ENCODE results near the gene JAKMIP3. TPM values are rescaled to one million over a fixed set of nuclear protein-coding genes. Genes with fewer than 3 reads are reported as not detected.

JAKMIP3 gene
- polyA plus RNA-seq, 4 donors: 0.09 to 0.37 (median 0.24) TPM

DNA sequence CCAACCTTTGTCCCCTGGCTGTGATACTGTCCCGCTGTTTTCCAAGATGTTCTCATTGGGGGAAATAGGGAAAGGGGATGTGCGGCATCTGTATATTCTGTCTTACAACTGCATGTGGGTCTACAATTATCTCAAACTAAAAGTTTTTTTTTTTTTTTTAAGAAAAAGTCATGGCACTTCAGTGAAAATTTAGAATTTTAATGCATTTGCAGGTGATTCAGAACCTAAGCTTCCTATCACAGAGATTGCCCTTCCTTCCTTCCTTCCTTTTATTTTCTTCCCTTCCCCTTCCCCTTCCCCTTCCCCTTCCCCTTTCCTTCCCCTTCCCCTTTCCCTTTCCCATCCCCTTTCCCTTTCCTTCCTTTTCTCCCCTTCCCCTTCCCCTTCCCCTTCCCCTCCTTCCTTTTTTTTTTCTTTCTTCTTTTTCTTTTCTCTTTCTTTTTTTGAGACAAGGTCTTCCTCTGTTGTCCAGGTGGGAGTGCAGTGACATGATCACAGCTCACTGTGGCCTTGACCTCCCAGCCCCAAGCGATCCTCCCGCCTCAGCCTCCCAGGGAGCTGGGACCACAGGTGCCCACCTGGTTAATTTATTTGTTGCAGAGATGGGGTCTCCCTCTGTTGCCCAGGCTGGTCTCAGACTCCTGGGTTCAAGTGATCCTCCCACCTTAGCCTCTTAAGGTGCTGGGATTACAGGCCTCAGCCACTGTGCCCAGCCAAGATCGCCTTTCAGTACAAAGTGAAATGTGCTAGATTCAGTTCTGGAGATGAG, 32.0 kb downstream of the JAKMIP3 start:
- no peak for DNase-seq (ENCODE audit: low read depth in 4 of 4, low spot score in 3 of 4)

DNA sequence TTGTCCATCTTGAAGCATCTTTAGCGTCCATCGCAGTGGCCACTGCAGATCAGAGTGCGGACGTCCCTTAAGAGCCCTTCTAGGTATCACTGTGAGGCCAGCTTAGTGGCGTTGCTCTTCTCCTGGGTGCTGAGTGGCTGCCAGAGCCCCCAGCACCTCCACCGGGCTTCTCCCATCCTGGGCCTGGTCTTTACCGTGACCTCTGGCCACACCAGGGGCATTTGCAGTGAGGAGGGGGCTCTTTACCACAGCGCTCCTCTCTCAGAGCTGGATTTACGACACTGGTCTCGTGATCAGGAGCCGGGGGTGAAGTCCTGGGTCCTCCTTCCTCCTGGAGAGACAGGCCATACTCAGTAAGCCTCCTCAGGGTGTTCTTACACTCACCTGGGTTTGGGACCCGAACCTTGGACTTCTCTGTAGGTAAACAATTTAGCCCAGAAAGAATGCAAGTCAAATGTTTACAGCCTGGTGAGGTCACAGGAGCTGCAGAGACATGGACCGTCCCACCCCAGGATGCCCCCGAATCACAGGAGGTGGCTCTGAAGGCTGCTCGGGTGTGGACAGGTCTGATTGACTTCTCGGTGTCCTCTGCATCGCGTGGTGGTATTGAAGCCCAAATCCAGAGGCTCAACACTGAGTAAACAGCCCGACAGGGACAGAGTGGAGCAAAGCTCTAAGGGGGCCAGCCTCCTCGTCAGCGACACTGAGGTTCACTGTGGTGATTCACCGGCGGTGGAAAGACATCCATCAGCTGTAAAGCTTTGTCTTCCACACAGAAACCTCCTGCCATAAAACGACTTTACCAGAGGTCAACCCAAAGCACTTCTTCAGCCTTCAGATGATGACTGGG, 33.0 kb downstream of the JAKMIP3 start:
- DNase-seq (ENCODE audit: low read depth in 4 of 4, low spot score in 3 of 4): no peak

DNA sequence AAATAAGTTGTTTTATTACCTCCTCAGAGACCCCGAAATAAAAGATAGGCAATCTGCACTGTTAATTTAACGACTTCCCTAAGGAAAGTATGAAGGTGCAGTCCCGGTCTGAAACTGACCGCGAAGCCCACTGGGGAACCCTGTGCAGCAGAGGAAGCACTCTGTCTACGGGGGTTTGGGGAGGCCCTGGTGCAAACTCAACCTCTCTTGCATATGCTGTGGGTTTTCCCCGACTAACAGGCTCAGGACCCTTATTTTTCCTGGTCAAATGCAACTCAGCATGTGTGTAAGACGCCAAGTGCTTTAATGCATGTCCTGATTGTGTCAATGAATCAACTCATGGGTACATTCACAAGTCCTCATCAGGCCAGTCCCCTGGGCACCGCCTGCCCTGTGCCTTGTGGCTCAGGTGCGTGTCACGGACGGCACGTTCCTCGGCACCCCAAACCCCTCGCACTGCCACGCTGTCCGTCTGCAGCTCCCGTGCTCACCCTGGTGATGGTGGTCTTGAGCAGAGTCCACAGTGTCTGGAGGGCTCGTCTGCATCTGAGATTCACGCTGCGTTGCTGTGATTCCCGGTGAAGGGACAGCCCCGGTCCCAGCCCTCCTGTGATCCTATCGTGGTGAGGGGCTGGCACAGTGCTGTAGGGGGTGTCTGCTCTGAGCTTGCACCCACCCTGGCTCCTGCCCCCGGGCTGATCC, 33.8 kb downstream of the JAKMIP3 start:
- DNase-seq (ENCODE audit: low read depth in 4 of 4, low spot score in 3 of 4): no peak

DNA sequence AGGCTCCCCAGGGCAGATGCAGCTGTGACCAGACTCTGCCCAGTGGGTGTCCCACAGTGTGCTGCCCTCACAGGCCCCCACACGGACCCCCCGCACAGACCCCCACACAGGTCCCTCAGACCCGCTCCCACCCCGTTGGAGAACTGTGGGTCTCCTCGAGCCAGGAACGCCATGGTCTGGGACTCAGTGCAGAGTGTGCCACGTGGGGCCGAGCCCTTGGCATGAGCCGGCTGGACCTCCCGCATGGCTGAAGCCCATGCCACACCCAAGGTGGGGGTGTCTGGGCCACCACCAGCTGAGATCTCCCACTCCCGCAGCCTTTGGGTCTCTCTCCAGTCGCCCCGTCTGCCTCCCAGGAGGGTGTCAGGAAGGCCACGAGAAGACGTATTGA, 34.3 kb downstream of the JAKMIP3 start:
- no peak for DNase-seq (ENCODE audit: low read depth in 4 of 4, low spot score in 3 of 4)

DNA sequence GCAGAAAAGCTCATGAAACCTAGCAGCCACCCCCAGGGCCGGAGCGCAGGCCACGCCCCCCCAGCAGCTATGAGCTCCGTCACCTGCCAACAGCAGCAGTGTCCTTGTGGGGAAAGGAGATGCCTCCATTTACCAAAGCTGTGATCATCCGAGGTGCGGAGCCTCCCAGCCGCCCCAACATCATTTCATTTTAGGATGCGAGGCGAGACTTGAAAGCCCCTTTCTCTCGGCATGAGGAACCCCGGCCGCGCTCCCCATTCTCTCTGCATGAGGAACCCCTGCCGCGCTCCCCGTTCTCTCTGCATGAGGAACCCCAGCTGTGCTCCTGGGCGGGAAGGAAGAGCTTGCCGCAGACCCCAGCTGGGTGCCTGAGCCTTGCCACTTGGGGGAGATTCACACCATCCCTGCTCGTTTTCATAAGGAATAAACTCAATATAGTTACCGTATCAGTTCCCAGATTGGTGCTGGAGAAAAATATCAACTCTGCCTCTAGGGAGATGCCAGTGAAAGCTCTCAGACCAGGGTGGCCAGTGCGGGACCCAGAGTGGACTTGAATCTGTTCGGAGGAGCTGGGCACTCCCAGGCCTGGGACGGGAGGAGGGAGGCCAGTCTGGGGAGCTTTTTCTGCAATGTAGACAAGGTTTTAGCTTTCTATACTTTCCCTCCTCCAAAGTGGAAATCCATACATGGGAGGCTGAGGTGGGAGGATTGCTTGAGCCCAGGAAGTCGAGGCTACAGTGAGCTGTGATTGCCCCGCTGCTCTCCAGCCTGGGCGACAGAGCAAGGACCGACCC, 35.0 kb downstream of the JAKMIP3 start:
- DNase-seq (ENCODE audit: low read depth in 4 of 4, low spot score in 3 of 4): no peak

DNA sequence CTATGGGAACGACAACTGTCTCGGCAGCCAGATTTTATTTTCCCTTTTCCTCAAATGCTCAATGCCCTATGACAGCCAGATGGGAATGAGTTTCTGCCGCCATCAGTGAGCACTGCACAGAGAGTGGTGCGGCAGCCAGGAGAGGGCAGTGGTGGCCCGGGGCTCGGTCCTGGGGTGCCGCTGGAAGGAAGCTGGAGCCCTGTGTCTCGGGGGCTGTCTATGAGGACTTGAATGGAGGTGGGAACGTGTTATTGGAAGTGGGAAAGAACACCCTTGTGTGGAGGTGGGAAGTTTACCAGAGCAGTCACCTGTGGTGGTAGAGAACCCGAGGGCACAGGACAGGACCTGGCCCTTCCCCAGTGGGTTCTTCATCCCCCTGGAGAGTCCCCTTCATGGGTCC, 35.8 kb downstream of the JAKMIP3 start:
- DNase-seq (ENCODE audit: low read depth in 4 of 4, low spot score in 3 of 4): no peak

DNA sequence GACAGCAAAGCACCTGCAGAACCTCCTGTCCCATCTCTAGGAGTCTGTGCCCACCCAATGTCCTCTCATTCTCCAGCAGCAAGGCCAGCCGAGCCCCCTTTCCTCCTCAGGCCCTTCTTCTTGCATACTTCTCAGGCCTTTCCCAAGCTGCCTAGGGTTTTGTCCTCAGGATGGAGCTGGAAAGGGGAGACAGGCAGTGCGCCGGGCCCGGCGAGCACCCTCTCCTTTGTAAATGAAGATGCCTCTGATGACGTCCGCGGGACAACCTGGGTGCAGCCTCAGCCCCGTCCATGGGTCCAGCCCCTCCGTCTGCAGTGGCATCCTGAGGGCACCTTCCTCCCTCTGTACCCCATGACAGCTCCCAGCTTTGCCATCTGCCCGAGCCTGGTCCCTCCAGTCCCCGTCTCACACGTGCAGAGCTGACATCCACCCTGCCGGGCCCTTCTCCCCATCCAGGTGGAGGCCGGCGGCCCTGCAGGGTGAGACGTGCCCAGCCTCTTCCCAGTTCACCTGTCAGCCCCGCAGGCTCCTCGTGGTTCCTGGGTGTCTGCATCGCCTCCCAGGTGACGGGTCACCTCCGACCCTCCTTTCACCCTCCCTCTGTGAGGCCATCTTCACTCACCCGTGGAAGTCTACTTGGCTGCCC, 36.4 kb downstream of the JAKMIP3 start:
- no peak for DNase-seq (ENCODE audit: low read depth in 4 of 4, low spot score in 3 of 4)

DNA sequence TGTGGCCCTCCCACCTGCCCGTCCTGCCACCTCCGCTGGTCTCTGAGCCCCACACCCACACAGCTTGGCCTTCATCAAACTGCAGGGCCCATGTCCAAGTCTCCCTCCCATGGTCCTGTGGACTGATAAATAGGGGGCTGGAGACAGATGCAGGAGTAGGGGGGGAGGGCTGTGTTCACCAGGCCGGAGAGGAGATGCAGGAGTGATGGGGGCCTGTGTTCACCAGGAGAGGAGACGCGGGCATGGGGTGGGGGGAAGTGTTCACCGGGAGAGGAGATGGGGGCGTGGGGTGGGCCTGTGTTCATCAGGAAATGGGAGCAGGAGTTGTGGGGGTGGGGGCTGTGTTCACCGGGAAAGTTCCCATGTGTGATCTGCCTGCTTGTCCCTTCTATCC, 37.0 kb downstream of the JAKMIP3 start:
- DNase-seq (ENCODE audit: low read depth in 4 of 4, low spot score in 3 of 4): no peak

DNA sequence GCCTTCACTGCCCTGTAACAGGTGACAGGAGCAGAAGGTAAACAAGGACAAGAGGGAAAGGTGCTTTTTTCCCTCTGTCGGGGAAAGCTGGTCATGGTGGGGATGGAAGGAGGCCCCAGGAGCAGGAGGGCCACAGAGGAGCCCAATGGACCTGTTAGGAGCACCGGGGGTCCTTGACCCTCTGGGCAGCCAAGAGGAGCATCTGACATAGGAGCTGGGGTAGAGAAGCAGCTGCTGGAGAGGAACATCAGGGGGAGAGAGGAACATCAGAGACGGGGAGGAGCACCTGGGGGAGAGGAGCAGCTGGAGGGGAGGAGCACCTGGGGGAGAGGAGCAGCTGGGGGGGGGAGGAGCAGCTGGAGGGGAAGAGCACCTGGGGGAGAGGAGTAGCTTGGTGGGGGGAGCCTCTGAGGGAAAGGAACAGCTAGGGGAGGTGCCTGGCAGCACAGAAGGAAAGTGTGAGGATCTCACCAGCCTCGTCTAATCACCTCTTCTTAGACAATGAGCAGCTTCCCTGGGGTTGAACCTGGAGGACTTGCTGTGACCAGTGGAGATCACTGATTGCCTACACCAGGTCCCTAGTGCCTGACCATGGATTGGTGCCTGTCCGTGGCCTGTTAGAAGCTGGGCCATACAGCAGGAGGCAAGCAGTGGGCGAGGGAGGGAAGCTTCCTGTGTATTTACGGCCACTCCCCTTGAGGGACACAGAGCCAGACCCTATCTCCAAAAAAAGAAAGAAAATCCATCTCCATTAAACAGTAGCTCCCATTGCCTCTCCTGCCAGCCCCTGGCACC, 37.6 kb downstream of the JAKMIP3 start:
- no peak for DNase-seq (ENCODE audit: low read depth in 4 of 4, low spot score in 3 of 4)

DNA sequence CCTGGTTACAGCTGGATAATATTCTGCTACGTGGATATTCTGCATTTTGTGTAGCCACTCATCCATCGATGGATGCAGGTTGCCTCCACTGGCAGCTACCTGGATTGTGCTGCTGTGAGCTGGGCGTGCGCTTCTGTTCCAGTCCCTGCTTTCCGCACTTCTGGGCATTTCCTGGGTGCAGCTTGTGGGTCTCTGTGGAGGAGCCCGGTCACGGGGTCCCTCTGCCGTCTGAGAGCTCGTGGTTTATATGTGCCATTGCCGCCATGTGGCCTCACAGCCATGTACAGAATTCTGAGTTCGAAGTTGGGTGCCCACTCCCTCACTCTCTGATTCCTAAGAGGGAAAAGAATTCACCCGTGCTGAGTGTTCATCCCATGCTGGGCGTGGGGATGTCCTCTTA, 38.3 kb downstream of the JAKMIP3 start:
- no peak for DNase-seq (ENCODE audit: low read depth in 4 of 4, low spot score in 3 of 4)

DNA sequence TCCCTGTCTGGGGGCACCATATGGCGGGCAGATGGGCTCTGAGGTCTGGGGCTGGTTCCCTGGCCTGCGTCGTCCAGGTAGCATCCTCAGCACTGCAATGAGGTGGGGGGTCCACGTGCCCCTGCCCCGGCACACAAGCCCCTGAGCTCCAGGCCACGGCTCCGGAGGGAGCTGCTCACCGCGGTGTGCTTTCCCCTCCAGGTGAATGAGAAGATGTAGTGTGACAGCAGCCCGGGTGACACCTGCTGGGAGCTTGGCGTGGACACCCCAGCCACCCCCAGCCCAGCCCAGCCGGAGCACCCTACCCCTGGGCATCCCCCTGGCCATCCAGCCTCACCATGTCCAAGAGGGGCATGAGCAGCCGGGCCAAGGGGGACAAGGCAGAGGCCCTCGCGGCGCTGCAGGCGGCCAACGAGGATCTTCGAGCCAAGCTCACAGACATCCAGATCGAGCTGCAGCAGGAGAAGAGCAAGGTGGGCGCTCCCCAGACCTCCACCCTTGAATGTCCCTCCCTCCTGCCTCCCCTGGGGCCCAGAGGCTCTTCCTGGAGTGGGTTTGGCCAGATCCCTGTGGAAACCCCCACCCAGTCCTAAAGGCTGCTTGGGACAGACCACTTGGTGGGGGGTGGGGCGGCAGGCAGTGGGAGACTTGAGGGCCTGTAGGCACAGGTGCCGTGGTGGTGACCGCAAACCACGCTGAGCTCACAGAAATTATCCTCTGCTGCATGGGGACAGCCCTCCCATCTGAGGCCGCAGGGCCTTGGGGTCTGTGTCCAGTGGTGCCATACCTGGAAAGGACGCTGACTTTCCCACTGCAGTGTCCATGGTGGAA, 38.9 kb downstream of the JAKMIP3 start:
- no peak for DNase-seq (ENCODE audit: low read depth in 4 of 4, low spot score in 3 of 4)

DNA sequence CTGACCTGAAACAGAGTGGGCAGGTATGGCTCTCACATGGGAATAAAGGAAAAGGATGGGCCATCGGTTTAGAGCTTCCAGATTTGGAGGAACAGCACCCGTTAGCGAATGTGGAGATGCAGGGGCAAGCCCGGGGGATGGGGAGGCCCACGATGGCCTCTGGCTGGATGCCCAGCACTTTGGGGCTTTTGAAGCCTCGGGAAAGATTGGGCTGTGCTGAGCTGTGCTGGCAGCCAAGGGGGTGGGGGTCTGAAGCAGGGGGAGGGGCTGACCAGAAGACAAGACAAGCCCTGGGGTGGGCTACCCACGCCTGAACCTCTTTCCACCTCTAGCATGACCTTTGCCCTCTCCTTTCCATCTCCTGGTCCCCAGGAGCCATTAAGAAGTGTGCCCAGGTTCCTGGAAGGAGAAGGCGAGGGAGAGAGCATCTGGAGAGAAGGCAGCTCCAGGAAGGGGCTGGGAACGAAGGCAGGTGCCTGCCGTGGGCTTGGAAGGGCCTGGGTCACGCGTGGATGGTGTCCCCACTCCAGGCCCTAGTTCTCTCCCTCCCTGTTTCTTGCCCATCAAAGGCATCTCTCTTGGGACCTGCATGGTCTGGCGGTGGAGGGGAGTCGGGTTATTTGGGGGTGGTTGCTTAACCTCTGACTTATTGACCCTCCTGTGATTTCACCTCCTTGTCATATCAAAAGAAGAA, 39.7 kb downstream of the JAKMIP3 start:
- no peak for DNase-seq (ENCODE audit: low read depth in 4 of 4, low spot score in 3 of 4)

DNA sequence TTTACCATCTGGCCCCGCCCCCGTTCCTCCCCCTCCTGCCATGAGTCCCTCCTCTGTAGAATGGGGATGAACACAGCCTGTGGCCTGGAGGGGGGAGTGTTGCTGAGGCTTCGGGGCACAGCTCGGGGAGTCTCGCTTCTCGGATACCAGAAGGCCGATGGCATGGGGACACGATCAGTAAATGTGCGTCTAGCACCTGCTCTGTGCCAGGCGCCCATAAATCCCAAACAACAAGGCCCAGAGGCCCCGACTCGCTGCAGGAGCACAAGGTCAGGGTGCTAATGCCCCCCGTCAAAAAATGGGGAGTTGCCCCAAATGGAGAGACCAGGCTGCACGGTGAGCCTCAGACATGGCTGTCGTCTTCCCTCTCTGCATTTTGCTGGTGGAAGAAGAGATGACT, 40.7 kb downstream of the JAKMIP3 start:
- DNase-seq (ENCODE audit: low read depth in 4 of 4, low spot score in 3 of 4): no peak

DNA sequence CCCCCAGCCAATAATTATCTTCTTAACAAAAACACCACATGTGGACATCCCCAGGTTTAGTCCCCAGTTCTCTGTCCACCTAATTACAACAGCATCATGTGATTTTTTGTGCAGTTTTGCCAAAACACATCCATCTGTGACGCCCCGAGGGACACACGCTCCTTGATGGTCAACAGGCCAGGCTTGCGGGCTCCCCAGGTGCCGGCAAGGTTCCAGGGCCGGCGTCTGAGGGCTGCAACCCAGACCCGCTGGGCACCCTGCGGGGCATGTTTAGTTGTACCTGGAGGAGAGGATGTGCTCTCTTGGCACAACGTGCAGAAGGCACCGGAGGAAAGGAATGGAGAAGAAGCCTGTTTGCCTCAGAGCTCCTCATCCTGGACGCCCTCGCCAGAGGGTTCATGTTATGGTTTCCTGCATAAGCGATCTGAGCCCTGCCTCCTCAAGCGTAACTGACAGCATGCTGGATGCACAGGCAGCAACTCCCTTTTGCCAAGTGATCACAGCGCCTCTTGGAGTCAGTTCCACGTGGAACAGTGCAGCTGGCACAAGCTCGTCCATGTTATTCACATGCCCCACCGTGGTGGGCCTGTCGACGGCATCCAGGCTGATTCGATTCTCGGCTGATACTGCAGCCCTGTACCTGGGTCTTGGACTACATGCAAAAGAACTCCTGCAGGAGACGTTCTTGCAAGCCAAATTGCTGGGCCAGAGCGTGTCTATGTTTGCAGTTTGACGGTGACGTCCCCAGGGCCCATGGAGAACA, 41.6 kb downstream of the JAKMIP3 start:
- peak in 2 of 4 donors; percentile 15 to 49 for DNase-seq (ENCODE audit: low read depth in 4 of 4, low spot score in 3 of 4)

DNA sequence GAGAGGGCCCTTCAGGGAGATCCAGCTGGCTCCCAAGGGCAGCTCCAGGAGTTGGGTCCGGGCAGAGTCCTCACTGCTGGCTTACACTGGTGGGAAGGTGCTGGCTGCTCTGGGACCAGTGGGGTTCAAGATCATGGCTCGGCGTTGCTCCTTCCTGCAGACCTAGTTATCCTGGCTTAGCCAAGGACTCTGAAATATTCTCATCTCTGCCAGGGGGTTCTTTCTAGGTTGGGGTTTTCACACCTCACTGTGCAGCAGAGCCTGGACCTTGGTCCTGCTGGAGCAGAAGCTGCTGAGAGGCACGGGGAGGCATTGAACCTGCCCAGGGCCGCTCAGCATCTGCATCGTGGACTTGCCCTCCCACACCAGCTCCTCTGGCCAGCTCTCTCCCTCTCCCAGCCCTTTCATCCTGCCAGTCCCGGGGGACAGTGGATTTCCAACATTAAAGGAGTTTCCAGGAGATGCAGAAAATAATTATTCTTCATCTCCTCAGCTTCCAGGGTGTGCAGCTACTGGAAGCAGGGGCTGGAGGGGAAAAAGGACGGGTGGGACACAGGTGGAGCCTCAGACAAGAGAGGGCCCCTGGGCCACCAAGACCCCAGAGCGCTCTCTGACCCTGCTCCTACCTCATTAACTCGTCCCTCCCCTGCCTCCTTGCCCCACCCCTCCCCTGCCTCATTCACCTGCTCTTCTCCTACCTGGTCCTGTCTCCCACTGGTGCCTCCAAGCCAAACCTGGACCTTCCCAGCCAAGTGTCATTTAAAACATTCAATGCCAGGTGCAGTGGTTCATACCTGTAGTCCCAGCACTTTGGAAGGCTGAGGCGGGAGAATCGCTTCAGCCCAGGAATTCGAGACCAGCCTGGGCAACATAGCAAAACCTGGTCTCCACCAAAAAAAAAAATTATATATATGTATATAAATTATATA, 42.5 kb downstream of the JAKMIP3 start:
- no peak for DNase-seq (ENCODE audit: low read depth in 4 of 4, low spot score in 3 of 4)

Measured in right renal pelvis (tissue), 4 donors.